ELR (cell line): ENCODE results near the gene KIF5A.

Experiments used
- DNase-seq: peaks from one replicate; pipeline ENCODE4 v3.0.0-alpha.2; 2015; ENCODE audit warnings: low read depth

KIF5A gene

DNA sequence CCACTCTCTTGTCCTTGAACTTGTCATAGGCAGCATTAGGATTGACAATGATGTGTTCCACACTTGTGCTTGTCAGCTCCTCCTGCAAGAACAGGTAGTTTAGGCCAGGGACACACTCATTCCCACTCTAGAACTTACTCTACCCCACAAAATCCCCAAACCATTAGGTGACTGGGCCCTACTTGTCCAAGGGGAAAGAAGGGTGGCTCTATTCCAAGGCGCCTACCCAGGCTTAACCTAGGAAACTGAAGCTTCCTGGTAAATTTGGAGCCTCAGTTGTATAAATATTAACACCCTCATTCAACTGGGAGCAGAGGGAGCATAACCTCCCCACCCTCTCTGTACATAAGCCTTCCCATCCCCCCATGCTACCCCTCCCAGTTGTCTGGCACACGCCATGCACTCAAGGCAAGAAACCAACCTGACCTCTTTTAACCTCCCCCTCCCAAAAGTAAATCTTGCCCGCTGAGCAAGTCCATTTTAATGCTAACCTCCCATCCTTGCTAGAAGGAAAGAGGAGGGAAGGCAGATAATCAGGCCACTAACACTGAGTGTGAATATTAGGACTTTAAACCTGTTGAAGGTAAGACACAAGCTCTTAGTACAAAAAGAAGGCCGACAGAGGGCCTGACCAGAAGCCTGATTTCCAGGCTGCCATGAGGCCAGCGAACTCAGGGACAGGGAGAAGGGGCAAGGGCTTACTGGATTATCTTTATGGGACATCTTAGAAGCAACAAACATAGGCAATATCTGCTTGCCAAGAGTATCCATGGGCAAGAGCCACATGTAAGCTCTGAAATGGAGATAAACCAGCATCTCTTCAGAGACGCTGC is 13.9 kb upstream of the KIF5A start:
- no peak for DNase-seq

GRCh38 chr12:57536597-57536942 is 13.3 kb upstream of the KIF5A start:
- DNase-seq: no peak

DNA sequence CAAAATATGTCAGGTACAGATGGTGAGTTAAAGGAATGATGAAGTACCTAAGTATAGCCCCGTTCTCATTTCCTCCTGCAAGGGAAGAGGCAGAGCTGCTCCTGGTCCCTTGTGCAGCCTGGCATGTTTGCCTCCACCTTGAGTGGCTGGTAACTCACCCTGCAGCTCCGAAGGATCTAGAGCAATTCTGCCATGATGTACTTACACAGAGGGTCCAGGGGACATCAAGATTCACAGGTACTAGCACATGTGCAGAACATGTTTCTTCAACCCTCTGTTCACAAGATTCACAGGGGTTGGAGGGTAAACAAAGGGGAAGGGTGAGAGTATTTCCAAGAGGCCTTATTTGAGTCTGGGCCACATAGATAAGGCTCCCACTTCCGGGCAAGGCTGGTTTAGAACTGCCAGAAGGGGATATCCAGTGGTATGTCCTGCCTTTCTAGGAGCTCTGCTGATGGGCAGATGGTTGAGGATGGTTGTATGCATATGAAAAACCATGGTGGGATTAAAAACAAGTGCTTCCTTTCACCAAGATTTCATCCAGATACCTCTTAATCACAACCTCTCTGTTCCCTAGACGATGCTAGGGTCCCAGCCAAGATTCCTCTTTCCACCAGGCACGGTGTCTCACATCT is 10.6 kb upstream of the KIF5A start:
- DNase-seq: no peak

- no peak for DNase-seq
These were observed 8.8 kb upstream of the KIF5A start for GRCh38 chr12:57541001-57541400.

DNA sequence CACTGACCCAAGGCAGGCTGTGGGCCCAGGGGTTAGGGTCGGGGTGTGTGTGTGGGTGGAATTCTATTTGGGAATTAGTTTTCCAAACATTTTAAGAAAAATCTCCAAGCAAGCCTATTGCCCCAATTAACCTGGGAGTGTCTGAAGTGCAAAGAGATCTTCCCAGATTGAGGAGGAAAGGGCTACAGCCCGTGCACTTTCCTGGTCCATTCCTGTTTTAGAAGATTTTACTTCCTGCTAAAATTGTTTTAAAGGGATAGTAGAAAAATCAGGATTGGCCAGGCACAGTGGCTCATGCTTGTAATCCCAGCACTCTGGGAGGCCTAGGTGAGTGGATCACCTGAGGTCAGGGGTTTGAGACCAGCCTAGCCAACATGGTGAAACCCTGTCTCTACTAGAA is 8.1 kb upstream of the KIF5A start:
- no peak for DNase-seq

- DNase-seq: peak; percentile 29
These were observed 6.3 kb upstream of the KIF5A start for GRCh38 chr12:57543581-57543980.

DNA sequence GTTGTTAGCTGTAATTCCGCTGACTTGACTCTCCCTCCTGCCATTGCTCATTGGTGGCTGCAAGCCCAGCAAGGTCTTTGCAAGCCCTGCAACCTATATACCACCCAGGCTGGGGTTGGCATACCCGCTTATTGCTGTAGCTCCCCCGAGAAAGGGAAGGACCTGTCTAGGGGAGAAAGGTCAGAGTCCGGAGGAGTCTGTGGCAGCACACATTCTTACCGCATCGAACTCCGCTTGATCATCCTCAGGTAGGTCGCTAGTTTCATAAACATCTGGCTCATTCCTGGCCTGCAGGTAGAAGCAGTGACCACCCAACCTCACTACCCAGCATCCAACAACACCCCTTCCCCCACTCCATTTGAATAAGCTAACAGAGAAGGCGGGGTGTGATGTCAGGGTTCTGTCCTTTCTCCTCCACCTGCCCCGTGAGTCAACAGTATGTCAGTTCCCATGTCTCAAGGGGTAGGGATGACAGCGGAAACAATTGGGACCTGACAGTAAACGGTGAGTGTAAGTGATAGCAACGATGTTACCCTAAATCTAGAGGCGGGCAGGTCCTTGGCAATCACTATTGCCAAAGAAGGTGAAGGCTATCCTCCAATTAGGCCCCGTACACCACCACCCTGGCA is 3.9 kb upstream of the KIF5A start:
- DNase-seq: peak; percentile 54

DNA sequence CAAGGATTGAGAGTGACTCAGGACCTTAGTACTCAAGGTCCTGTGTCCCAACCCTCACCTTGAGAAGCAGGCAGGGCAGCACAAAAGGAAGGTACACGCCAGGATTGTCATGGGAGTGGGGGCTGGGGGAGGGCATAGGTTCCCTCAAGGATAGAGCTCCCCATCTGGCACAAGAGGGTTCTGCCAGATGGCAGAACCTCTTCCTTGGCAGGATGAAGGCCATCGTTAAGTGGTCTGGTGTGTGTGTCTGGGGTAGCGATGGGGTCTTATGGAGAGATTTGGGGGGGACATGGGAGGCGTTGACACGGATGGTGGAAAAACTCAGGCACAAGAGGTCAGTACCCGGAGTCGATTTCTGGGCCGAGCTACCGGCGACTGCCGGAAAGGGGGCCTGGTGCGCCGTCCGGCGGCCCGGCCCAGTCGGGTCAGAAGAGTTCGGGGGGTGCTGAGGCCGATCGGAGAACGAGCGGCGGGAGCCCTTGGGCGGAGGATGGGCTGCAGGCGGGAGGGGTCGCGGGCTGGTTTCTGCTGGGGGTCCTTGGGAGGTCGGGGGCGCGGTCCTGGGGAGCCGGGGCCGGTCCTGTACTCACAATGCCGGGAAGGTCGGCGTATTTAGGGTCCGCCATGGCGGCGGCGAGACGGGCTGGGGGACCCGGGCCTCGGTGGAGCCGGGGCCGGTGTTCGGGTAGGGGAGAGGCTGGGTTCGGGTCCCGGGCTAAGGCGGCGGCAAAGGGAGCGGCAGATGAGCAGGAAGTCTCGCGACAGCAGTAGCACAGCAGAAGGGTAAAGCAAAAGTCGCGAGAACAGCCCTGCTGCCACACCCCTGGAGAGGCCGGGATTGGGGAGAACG is 3.2 kb upstream of the KIF5A start, which contains the start of gene DCTN2:
Gene DCTN2 (minus strand): TSS at position 755 of the 850 bp plus-strand sequence. CDS start 129 bp downstream, at position 626.
- DNase-seq: peak; percentile 99

- DNase-seq: no peak
These were observed 2.4 kb upstream of the KIF5A start for GRCh38 chr12:57547288-57548012.

GRCh38 chr12:57548013-57548315 is 1.9 kb upstream of the KIF5A start:
- DNase-seq: no peak

DNA sequence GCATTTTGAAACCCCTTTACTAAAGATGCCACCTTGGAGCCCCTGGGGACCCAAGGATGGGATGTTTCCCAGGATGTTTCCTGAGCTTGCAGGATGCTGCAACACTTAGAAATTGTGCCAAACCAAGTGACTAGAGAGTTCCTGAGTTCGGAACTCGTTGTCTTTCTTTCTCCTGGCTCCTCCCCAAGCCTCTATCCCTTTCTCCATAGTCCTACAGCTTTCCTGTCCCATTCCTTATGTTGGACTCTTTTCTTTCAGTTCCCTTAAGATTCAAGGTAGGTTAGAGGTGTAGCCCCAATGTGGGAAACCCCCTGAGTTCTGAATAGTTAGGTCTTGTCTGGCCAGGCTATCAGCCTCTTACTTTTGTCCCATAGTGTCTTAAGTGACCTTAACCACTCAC is 1.4 kb upstream of the KIF5A start:
- DNase-seq: no peak

- no peak for DNase-seq
These were observed 488 bp upstream of the KIF5A start for GRCh38 chr12:57549203-57549908.

DNA sequence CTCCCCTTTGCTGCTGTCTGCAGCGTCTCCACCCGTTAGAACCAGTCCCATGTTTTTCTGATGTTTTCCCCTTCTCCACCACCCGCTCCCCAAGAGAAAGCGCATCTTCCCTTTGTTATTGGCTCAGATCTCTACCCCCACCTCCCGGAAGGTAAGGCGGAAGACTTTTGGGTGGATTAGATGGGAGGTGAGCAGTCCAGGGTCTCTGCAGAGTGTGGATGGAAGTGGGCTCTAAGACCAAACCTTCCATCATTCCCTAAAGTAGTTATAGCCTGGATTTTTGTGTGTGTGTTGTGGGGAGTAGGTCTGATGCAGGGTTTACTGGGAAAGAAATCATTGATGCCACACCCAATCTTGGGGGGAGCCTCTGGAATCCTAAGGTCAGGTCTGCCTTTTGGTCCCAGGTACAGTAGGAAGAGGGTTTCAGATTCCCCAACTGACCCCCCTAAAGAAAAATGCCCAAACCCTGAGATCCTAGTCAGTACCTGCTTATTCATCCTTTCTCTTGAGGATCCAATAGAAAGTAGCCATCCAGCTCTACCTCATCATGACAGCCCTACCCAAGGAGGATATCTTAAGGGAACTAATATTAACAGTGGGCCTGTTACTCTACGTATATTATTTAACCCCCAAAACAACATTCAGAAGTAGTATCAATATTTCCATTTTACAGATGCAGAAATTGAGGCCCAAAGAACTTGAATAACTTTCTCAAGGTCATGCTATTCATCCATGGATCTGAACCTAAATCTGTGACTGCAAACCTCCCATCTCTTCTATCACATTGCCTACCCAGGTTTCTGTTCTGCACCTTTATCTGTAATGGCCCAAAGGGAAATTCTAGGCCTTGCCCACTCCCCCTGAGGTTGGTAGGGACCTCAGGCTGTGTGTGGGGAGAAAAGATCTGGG is 1.1 kb downstream of the KIF5A start:
- no peak for DNase-seq

- no peak for DNase-seq
These were observed 1.9 kb downstream of the KIF5A start for GRCh38 chr12:57551637-57552305.

- DNase-seq: no peak
These were observed 2.4 kb downstream of the KIF5A start for GRCh38 chr12:57552306-57552651.

- peak; percentile 37 for DNase-seq
These were observed 3.0 kb downstream of the KIF5A start for GRCh38 chr12:57552835-57553313.

DNA sequence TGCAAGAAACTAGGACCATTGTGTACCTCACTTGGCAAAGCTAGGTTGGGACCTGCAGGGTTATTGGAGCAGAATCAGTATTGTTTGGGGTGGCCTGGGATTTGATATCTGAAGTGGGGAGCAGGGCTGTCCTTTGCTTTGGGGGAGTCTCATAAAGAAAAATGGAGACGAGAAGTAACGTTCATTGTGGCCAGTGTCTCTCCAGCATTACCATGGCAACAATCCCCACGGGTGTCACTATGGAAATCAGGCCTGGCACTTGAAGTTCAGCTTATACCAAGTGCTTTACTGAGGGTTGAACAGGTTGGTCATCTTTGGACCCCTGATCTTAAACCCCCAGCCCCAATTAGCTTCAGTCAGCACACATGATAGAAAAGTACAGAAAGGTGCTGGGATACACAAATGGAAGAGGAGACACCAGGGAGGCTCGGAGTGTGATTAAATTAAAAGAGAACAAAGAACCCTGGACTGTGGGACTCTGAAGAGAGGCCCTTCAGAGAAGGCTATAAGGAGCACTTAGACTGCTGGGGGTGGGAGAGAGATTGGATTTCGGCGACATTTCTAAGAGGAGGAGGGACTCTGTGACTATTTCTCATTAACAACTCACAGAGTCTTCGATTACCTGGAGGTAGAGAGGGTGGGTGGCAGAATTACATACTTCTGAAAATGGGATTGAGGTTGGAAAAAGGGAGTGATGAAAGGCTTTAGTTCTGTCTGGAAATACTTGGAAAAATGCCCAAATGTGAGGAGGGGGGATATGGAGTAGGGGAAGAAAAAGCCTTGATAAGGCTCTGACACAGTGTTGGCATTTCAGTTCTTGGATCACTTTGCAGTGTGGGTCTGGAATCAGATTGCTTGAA is 3.7 kb downstream of the KIF5A start:
- DNase-seq: no peak

- no peak for DNase-seq
These were observed 4.6 kb downstream of the KIF5A start for GRCh38 chr12:57554453-57554852.
